GM12878 (cell line): Measurements from ENCODE around the gene FAM167B. TPM values are rescaled to one million over a fixed set of nuclear protein-coding genes. Genes with fewer than 3 reads are reported as not detected.

ENCODE experiments used
- ATAC-seq: fragments of 200-7000 bp; cut with Tn5 transposase; 3 replicates; pipeline ENCODE4 v1.9.1; 2020; ENCODE audit warnings: mild to moderate bottlenecking, moderate library complexity
- BruUV-seq: library from RNA; stranded (reverse); fragments of 400-500 nt; replicated peaks from 2 replicates; lab custom pipeline; 2021; lab: Mats Ljungman, UMichigan
- CTCF ChIA-PET: fragments of 300-600 bp; sonication (Branson Sonifier 250); formaldehyde crosslinking; extraction: SDS; loops from one replicate; lab custom pipeline; 2021; ENCODE audit warnings: inconsistent platforms; lab: Yijun Ruan, JAX
- POLR2A ChIA-PET: fragments of 350-600 bp; formaldehyde crosslinking; extraction: SDS; loops from one replicate; lab custom pipeline; 2021; ENCODE audit warnings: inconsistent platforms; lab: Charles Lee
- RAD21 ChIA-PET: fragments of 300-600 bp; sonication (Branson Sonifier 250); formaldehyde crosslinking; loops from one replicate; lab custom pipeline; 2023; ENCODE audit warnings: antibody characterized with exemption; ENCODE audit not compliant: unreplicated experiment; lab: Charles Lee
- SMC1A ChIA-PET: fragments of 300-600 bp; sonication (Branson Sonifier 250); formaldehyde crosslinking; loops from one replicate; lab custom pipeline; 2023; ENCODE audit not compliant: unreplicated experiment, uncharacterized antibody; lab: Charles Lee
- DNase-seq: peaks from one replicate; pipeline ENCODE4 v3.0.0-alpha.2; 2011; ENCODE audit warnings: low read depth, low spot score
- FAIRE-seq: peaks from 3 replicates; lab custom pipeline; 2011; peaks lifted over from hg19 to GRCh38; lab: Jason Lieb, UNC
- H2AFZ ChIP-seq: 2 replicates; pipeline ENCODE4 v1.6.0; 2011; ENCODE audit warnings: low read depth, low read length, control low read depth; ENCODE audit not compliant: control insufficient read depth
- H3K27ac ChIP-seq: 2 replicates; pipeline ENCODE4 v1.5.1; 2011; ENCODE audit warnings: control low read depth; ENCODE audit not compliant: control insufficient read depth, insufficient read depth
- H3K27me3 ChIP-seq, 2 experiments: replicated peaks in 1 of 2; 2 replicates each; pipeline versions ENCODE4 v1.6.0 to v1.6.1; 2011; ENCODE audit warnings: low read length in 1 of 2; ENCODE audit not compliant: control insufficient read depth in 2 of 2, insufficient read depth in 2 of 2
- H3K36me3 ChIP-seq, 2 experiments: 2 replicates each; pipeline ENCODE4 v1.5.1; 2011; ENCODE audit warnings: low read length in 1 of 2; ENCODE audit not compliant: control insufficient read depth in 2 of 2, insufficient read depth in 2 of 2
- H3K4me1 ChIP-seq: 2 replicates; pipeline ENCODE4 v1.6.1; 2011; ENCODE audit warnings: mild to moderate bottlenecking, low read length, moderate library complexity, mixed read lengths; ENCODE audit not compliant: control insufficient read depth, insufficient read depth
- H3K4me2 ChIP-seq: 2 replicates; pipeline ENCODE4 v1.6.0; 2011; ENCODE audit warnings: control low read depth; ENCODE audit not compliant: control insufficient read depth, insufficient read depth
- H3K4me3 ChIP-seq: fragments of 200-600 bp; sonication (generic); 2 replicates; pipeline ENCODE4 v1.5.1; 2016
- H3K79me2 ChIP-seq: 2 replicates; pipeline ENCODE4 v1.6.0; 2011; ENCODE audit warnings: low read length; ENCODE audit not compliant: control insufficient read depth, insufficient read depth
- H3K9ac ChIP-seq: 2 replicates; pipeline ENCODE4 v1.8.0; 2011; ENCODE audit warnings: low read length, control low read depth, mixed read lengths; ENCODE audit not compliant: control insufficient read depth, insufficient read depth
- H3K9me3 ChIP-seq: replicated peaks from 3 replicates; pipeline ENCODE4 v1.5.1; 2011; ENCODE audit warnings: mild to moderate bottlenecking, low read length; ENCODE audit not compliant: control insufficient read depth, insufficient read depth
- H4K20me1 ChIP-seq: 2 replicates; pipeline ENCODE4 v1.6.0; 2011; ENCODE audit not compliant: control insufficient read depth, insufficient read depth
- BHLHE40 ChIP-seq, 2 experiments: fragments of 450-650 bp in 1 of 2; IDR thresholded peaks; 2 replicates each; pipeline ENCODE4 v1.6.1; 2011 to 2017; ENCODE audit warnings: low read depth in 2 of 2, borderline replicate concordance in 1 of 2, improper control_type of control experiment in 1 of 2, low read length in 1 of 2, mild to moderate bottlenecking in 1 of 2
- GATAD2B ChIP-seq: fragments of 450-650 bp; conservative IDR thresholded peaks from 2 replicates; pipeline ENCODE4 v1.6.1; 2017; ENCODE audit warnings: low read depth, mild to moderate bottlenecking, moderate library complexity
- MAX ChIP-seq: IDR thresholded peaks from 2 replicates; pipeline ENCODE4 v1.6.1; 2012; ENCODE audit warnings: low read depth, low read length, improper control_type of control experiment
- MTA2 ChIP-seq: fragments of 450-650 bp; IDR thresholded peaks from 2 replicates; pipeline ENCODE4 v1.6.1; 2016; ENCODE audit warnings: low read depth, mild to moderate bottlenecking, moderate library complexity
- NFXL1 ChIP-seq: fragments of 450-650 bp; IDR thresholded peaks from 2 replicates; pipeline ENCODE4 v1.6.1; 2017; ENCODE audit warnings: antibody characterized with exemption, mild to moderate bottlenecking, borderline replicate concordance
- PML ChIP-seq: IDR thresholded peaks from 2 replicates; pipeline ENCODE4 v1.6.1; 2012; ENCODE audit warnings: low read length, inconsistent platforms
- RCOR1 ChIP-seq: conservative IDR thresholded peaks from 2 replicates; pipeline ENCODE4 v1.6.1; 2012; ENCODE audit warnings: low read depth, low read length, improper control_type of control experiment
- WGBS: methylation state at CpG from one replicate; pipeline ENCODE4 v1.1.6; 2016; ENCODE audit warnings: low lambda C conversion rate; ENCODE audit not compliant: insufficient replicate concordance, insufficient coverage; ENCODE audit errors: missing lambda C conversion rate; 5-methylcytosine and 5-hydroxymethylcytosine counted together
- in situ Hi-C: fragments of 300-500 bp; cut with MboI; formaldehyde crosslinking; loops from 9 replicates; pipeline ENCODE4 v1.14.3; 2018; ENCODE audit warnings: mixed read lengths
- intact Hi-C: fragments of 100-400 bp; cut with micrococcal nuclease; formaldehyde crosslinking; loops from one replicate; pipeline ENCODE4 v1.14.2; 2022; ENCODE audit not compliant: unreplicated experiment
- polyA plus RNA-seq, 11 experiments: library from polyadenylated mRNA; depleted of rRNA in 4 of 11; unstranded in 6 of 11; stranded (reverse) in 5 of 11; fragments of >200 nt; fragmentation: Nextera tagmentation in 4 of 11; fragmentation: Illumina TruSeq in 1 of 11; extraction: Ambion mirVana in 4 of 11; extraction: Trizol in 1 of 11; gene quantifications; 1 replicate in 1 of 11; 2 replicates in 10 of 11; pipeline versions ENCODE4 v1.2.1 to v1.2.3, GENCODE V29; 2011 to 2016; ENCODE audit warnings: inconsistent platforms in 2 of 11, missing spikeins in 2 of 11, low read depth in 1 of 11
- total RNA-seq, 4 experiments: library from RNA; depleted of rRNA in 3 of 4; stranded (reverse); fragments of >200 nt in 3 of 4; fragmentation: Illumina TruSeq in 1 of 4; extraction: Trizol in 1 of 4; gene quantifications; 2 replicates each; pipeline versions ENCODE4 v1.2.1 to v1.2.3, GENCODE V29; 2013 to 2021
- TF ChIP-seq, protein P1 (sequence below): IDR thresholded peaks from 2 replicates; pipeline ENCODE4 v1.6.1; 2011; ENCODE audit warnings: low read depth, low read length, improper control_type of control experiment, borderline replicate concordance

The FAM167B gene
- total and polyA plus RNA-seq, 10 of the 15 experiments (the other 5 are each of a cell fraction or from before 2014, with no cell fraction given), result 0.07 to 1.2 (median 0.36) TPM; not detected in 2

- intact Hi-C loops, result no loop called here
- in situ Hi-C loops, result no loop called here
- no TSS peak for BruUV-seq
- 51% methylated on average over 5 of the region's 5 CpGs for WGBS
- H3K9me3 ChIP-seq, result no peaks in the 10 kb centered on the region
- H3K27ac ChIP-seq, result no peak overlapping the region
- no peak for DNase-seq
- no peak for ATAC-seq
- H3K36me3 ChIP-seq, result peaks cover 0 to 10% of the 10 kb centered on the region in 2 experiments; a peak in 1 of 4 replicates
- H3K4me3 ChIP-seq, result no peak overlapping the region
- no peak for TF ChIP-seq BHLHE40 (IDR thresholded peaks at IDR 0.05; ENCODE audit: borderline replicate concordance in 1 of 2, low read depth in 2 of 2, low read length in 1 of 2)
- TF ChIP-seq GATAD2B, result no peak
- TF ChIP-seq PML, result no peak
- TF ChIP-seq, protein P1, sequence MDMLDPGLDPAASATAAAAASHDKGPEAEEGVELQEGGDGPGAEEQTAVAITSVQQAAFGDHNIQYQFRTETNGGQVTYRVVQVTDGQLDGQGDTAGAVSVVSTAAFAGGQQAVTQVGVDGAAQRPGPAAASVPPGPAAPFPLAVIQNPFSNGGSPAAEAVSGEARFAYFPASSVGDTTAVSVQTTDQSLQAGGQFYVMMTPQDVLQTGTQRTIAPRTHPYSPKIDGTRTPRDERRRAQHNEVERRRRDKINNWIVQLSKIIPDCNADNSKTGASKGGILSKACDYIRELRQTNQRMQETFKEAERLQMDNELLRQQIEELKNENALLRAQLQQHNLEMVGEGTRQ, result no peak
- no peak for TF ChIP-seq RCOR1
- no peak for TF ChIP-seq MAX
- no peak for TF ChIP-seq MTA2
- TF ChIP-seq NFXL1, result no peak
- TF ChIP-seq, all 136 proteins: peak for 0
- Histone ChIP-seq H3K27me3 (no peaks in the 10 kb centered on the region), H2AFZ (no peak overlapping the region), H3K4me1 (peaks cover 3% of the 10 kb centered on the region; the same call in 1 of the 2 replicates), H3K4me2 (no peak overlapping the region), H3K9ac (no peak overlapping the region), H4K20me1 (no peaks in the 10 kb centered on the region), H3K79me2 (peaks cover 3% of the 10 kb centered on the region; the same call in 1 of the 2 replicates)
- RAD21 ChIA-PET, result interaction anchor here (0.8 to 3.2 kb wide), 15 partner anchors 11 to 204 kb away, joined by 3 to 49 read pairs (median 10); partner anchors contain the start of genes IQCC and MARCKSL1
- POLR2A ChIA-PET, result interaction anchor here (0.5 to 3.0 kb wide), 7 partner anchors 16 to 178 kb away, joined by 3 to 18 read pairs (median 4); partner anchors contain the start of genes BSDC1, CCDC28B and MARCKSL1
- CTCF ChIA-PET, result interaction anchor here (0.7 to 7.7 kb wide), 39 partner anchors 9 to 496 kb away, joined by 3 to 123 read pairs (median 9); partner anchors contain the start of genes BSDC1, CCDC28B, FAM167B and IQCC
- SMC1A ChIA-PET, result interaction anchor here (0.9 to 4.6 kb wide), 21 partner anchors 12 to 197 kb away, joined by 3 to 44 read pairs (median 5); partner anchors contain the start of genes BSDC1, FAM167B, HDAC1 and LCK
- FAIRE-seq, result no peak
These were observed 30.5 kb upstream of the FAM167B start for GRCh38 chr1:32216566-32216965.
